ENCODE measurements around the gene F11. TPM values are rescaled to one million over a fixed set of nuclear protein-coding genes. Genes with fewer than 3 reads are reported as not detected.

F11 gene
- total and polyA plus RNA-seq, 2 donors (not counting 3 experiments of a cell fraction or from before 2014, with no cell fraction given): not detected

DNA sequence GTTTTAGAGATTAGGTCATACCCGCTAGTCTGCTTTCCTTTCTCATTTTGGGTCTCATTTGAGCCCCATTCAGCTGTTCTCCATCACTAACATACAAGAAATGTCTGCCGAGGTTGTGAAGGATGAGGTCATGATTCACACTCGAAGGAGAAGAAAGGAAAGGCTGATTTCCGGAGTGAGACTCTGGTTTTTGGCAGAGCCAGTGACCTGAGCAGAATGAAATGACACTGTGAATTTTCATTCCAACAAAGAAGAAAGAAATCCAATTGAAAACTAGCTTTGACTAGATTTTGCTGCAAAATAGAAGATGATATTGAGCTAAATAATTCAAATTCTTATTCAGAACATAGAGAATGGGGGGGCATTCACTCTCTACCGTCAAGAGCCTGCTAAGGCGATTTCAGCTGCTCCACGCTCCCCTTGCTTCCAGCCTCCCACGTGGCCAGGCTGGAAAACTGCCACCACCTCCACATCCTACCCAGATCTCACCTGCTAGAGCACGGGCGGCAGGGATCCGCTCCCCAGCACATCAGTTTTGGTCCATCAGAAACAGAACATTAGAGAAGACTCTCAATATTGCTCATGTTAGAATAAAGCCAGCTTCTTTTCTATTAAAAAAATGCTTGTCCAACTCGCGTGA, 39.0 kb downstream of the F11 start:
- Histone ChIP-seq H3K4me2 (ENCODE audit: insufficient read depth, low read length) (no peak overlapping the region), H3K4me3 (replicated peaks in 1 of 3; ENCODE audit: insufficient read depth in 1 of 3, low read depth in 1 of 3, low read length in 3 of 3) (no peak overlapping the region), H3K9me1 (replicated peaks; ENCODE audit: control insufficient read depth, extremely low read depth, insufficient read depth, low read length) (no peaks in the 10 kb centered on the region), H3K9ac (replicated peaks; ENCODE audit: extremely low read depth, insufficient read depth, low read length) (no peak overlapping the region), H2AFZ (ENCODE audit: low read depth, low read length) (no peak overlapping the region), H3K27me3 (ENCODE audit: control insufficient read depth in 2 of 2, insufficient read depth in 2 of 2, low read length in 2 of 2) (no peaks in the 10 kb centered on the region), H3K79me2 (ENCODE audit: control insufficient read depth, insufficient read depth, low read length) (no peaks in the 10 kb centered on the region), H3K4me1 (ENCODE audit: control insufficient read depth, extremely low read depth, insufficient read depth, low read length) (no peaks in the 10 kb centered on the region), H3K9me3 (replicated peaks; ENCODE audit: control insufficient read depth, insufficient read depth, low read length) (no peaks in the 10 kb centered on the region), H3K36me3 (ENCODE audit: control insufficient read depth in 2 of 2, extremely low read depth in 1 of 2, insufficient read depth in 2 of 2, low read length in 2 of 2) (no peaks in the 10 kb centered on the region), H3K27ac (ENCODE audit: insufficient read depth, low read depth, low read length) (no peak overlapping the region), H4K20me1 (replicated peaks; ENCODE audit: control insufficient read depth, extremely low read depth, insufficient read depth, low read length) (no peaks in the 10 kb centered on the region)
- TF ChIP-seq, protein P1, sequence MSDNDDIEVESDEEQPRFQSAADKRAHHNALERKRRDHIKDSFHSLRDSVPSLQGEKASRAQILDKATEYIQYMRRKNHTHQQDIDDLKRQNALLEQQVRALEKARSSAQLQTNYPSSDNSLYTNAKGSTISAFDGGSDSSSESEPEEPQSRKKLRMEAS (IDR thresholded peaks at IDR 0.05; ENCODE audit: insufficient read depth, insufficient read length): no peak
- TF ChIP-seq FOS (IDR thresholded peaks at IDR 0.05; ENCODE audit: borderline replicate concordance, insufficient read depth, low read length): no peak
- no peak for TF ChIP-seq POLR2AphosphoS5 (IDR thresholded peaks at IDR 0.05; ENCODE audit: insufficient read depth, low read depth, low read length)
- no peak for TF ChIP-seq JUN (IDR thresholded peaks at IDR 0.05; ENCODE audit: borderline replicate concordance, insufficient read depth, insufficient read length, low read depth)
- no peak for TF ChIP-seq MYC (IDR thresholded peaks at IDR 0.05; ENCODE audit: low read depth, low read length)
- no peak for TF ChIP-seq POLR2A (IDR thresholded peaks at IDR 0.05; ENCODE audit: low read depth, low read length)
- no peak for TF ChIP-seq GATA2 (IDR thresholded peaks at IDR 0.05; ENCODE audit: insufficient read depth, insufficient read length, low read depth, low read length)
- no peak for TF ChIP-seq EZH2 (IDR thresholded peaks at IDR 0.05; ENCODE audit: borderline replicate concordance, low read depth, low read length, severe bottlenecking)
- TF ChIP-seq, protein P2, sequence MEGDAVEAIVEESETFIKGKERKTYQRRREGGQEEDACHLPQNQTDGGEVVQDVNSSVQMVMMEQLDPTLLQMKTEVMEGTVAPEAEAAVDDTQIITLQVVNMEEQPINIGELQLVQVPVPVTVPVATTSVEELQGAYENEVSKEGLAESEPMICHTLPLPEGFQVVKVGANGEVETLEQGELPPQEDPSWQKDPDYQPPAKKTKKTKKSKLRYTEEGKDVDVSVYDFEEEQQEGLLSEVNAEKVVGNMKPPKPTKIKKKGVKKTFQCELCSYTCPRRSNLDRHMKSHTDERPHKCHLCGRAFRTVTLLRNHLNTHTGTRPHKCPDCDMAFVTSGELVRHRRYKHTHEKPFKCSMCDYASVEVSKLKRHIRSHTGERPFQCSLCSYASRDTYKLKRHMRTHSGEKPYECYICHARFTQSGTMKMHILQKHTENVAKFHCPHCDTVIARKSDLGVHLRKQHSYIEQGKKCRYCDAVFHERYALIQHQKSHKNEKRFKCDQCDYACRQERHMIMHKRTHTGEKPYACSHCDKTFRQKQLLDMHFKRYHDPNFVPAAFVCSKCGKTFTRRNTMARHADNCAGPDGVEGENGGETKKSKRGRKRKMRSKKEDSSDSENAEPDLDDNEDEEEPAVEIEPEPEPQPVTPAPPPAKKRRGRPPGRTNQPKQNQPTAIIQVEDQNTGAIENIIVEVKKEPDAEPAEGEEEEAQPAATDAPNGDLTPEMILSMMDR (IDR thresholded peaks at IDR 0.05; ENCODE audit: extremely low read depth in 1 of 2, insufficient read depth in 1 of 2, low read depth in 1 of 2, low read length in 2 of 2): no peak
- no peak for FAIRE-seq
- no peak for DNase-seq (ENCODE audit: low read depth, low spot score)
- intact Hi-C loops (cut with micrococcal nuclease): no loop called here
- POLR2A ChIA-PET: no interaction called here
- CTCF ChIA-PET: no interaction called here
- no TSS peak for BruUV-seq (replicated peaks)
- dilution Hi-C loops (cut with MboI; ENCODE audit: extremely low pct_ligation_motif_present, low sequenced_read_pairs): no loop called here
